Osteoblast (primary cell): Measurements from ENCODE around the gene ENTPD2. TPM values are rescaled to one million over a fixed set of nuclear protein-coding genes. Genes with fewer than 3 reads are reported as not detected.

Experiments used
- DNase-seq: peaks from one replicate; pipeline ENCODE4 v3.0.0; 2011; ENCODE audit warnings: low spot score, mixed read lengths; ENCODE audit not compliant: insufficient read length; ENCODE audit errors: missing footprints
- H2AFZ ChIP-seq: 2 replicates; pipeline ENCODE4 v1.6.0; 2011; ENCODE audit warnings: mild to moderate bottlenecking, low read length
- H3K27ac ChIP-seq: 2 replicates; pipeline ENCODE4 v1.5.1; 2011; ENCODE audit warnings: mild to moderate bottlenecking, low read depth, low read length, moderate library complexity
- H3K27me3 ChIP-seq: 2 replicates; pipeline ENCODE4 v1.6.0; 2012; ENCODE audit warnings: mild to moderate bottlenecking, control low read depth, inconsistent platforms, low read length, moderate library complexity; ENCODE audit not compliant: insufficient read depth
- H3K36me3 ChIP-seq: 2 replicates; pipeline ENCODE4 v1.5.1; 2011; ENCODE audit warnings: mild to moderate bottlenecking, low read length, control low read depth, moderate library complexity; ENCODE audit not compliant: insufficient read depth
- H3K4me1 ChIP-seq: 2 replicates; pipeline ENCODE4 v1.5.1; 2011; ENCODE audit warnings: mild to moderate bottlenecking, low read length, control low read depth, moderate library complexity; ENCODE audit not compliant: insufficient read depth
- H3K4me2 ChIP-seq: 2 replicates; pipeline ENCODE4 v1.6.0; 2011; ENCODE audit warnings: mild to moderate bottlenecking, low read length; ENCODE audit not compliant: insufficient read depth
- H3K4me3 ChIP-seq: fragments of 200-600 bp; sonication (generic); 3 replicates; pipeline ENCODE4 v1.5.1; 2012; ENCODE audit warnings: mild to moderate bottlenecking, low read length, inconsistent platforms; ENCODE audit not compliant: insufficient read depth
- H3K79me2 ChIP-seq: 2 replicates; pipeline ENCODE4 v1.6.0; 2012; ENCODE audit warnings: mild to moderate bottlenecking, low read length, control low read depth, inconsistent platforms; ENCODE audit not compliant: insufficient read depth
- H3K9me3 ChIP-seq: 2 replicates; pipeline ENCODE4 v1.5.1; 2011; ENCODE audit warnings: low read depth, low read length, control low read depth
- H4K20me1 ChIP-seq: 2 replicates; pipeline ENCODE4 v1.6.0; 2012; ENCODE audit warnings: mild to moderate bottlenecking, low read length, control low read depth; ENCODE audit not compliant: insufficient read depth
- CTCF ChIP-seq: IDR thresholded peaks from 2 replicates; pipeline ENCODE4 v1.5.1; 2011; ENCODE audit warnings: mild to moderate bottlenecking, low read depth, low read length, moderate library complexity; ENCODE audit errors: extremely low read depth
- total RNA-seq: library from RNA; depleted of rRNA; stranded (reverse); fragments of >200 nt; gene quantifications from 2 replicates; pipeline ENCODE4 v1.2.3, GENCODE V29; 2012

ENTPD2 gene
- total RNA-seq, 1 donor = not detected

GRCh38 chr9:137017071-137017470 lies 36.8 kb downstream of the ENTPD2 start:
- H3K4me1 ChIP-seq = no peaks in the 10 kb centered on the region
- H3K4me2 ChIP-seq = no peak overlapping the region
- H4K20me1 ChIP-seq = peaks cover under 1% of the 10 kb centered on the region
- no peaks in the 10 kb centered on the region for H3K9me3 ChIP-seq
- no peak overlapping the region for H2AFZ ChIP-seq
- no peak overlapping the region for H3K4me3 ChIP-seq
- no peaks in the 10 kb centered on the region for H3K79me2 ChIP-seq
- H3K27me3 ChIP-seq = no peaks in the 10 kb centered on the region
- H3K27ac ChIP-seq = no peak overlapping the region
- TF ChIP-seq CTCF = no peak
- no peaks in the 10 kb centered on the region for H3K36me3 ChIP-seq
- DNase-seq = no peak

- Histone ChIP-seq H3K4me3 (no peak overlapping the region), H3K27ac (no peak overlapping the region), H3K4me1 (no peaks in the 10 kb centered on the region), H3K4me2 (no peak overlapping the region), H3K36me3 (no peaks in the 10 kb centered on the region), H3K27me3 (no peaks in the 10 kb centered on the region), H4K20me1 (no peaks in the 10 kb centered on the region), H3K79me2 (no peaks in the 10 kb centered on the region), H2AFZ (no peak overlapping the region), H3K9me3 (no peaks in the 10 kb centered on the region)
- no peak for DNase-seq
- TF ChIP-seq CTCF = no peak
Observed at GRCh38 chr9:137016436-137016835, 37.4 kb downstream of the ENTPD2 start.

GRCh38 chr9:137015976-137016375 lies 37.9 kb downstream of the ENTPD2 start:
- no peaks in the 10 kb centered on the region for H3K36me3 ChIP-seq
- H3K27ac ChIP-seq = no peak overlapping the region
- no peak overlapping the region for H2AFZ ChIP-seq
- H4K20me1 ChIP-seq = no peaks in the 10 kb centered on the region
- H3K4me1 ChIP-seq = no peaks in the 10 kb centered on the region
- no peaks in the 10 kb centered on the region for H3K79me2 ChIP-seq
- H3K4me2 ChIP-seq = no peak overlapping the region
- no peak for DNase-seq
- no peak overlapping the region for H3K4me3 ChIP-seq
- TF ChIP-seq CTCF = no peak
- H3K27me3 ChIP-seq = no peaks in the 10 kb centered on the region
- H3K9me3 ChIP-seq = no peaks in the 10 kb centered on the region

GRCh38 chr9:137015540-137015930 lies 38.3 kb downstream of the ENTPD2 start:
- no peaks in the 10 kb centered on the region for H3K9me3 ChIP-seq
- H2AFZ ChIP-seq = no peak overlapping the region
- H3K79me2 ChIP-seq = no peaks in the 10 kb centered on the region
- no peak overlapping the region for H3K4me3 ChIP-seq
- DNase-seq = no peak
- no peaks in the 10 kb centered on the region for H3K36me3 ChIP-seq
- no peaks in the 10 kb centered on the region for H3K4me1 ChIP-seq
- no peaks in the 10 kb centered on the region for H4K20me1 ChIP-seq
- H3K27ac ChIP-seq = no peak overlapping the region
- H3K4me2 ChIP-seq = no peak overlapping the region
- no peak for TF ChIP-seq CTCF
- no peaks in the 10 kb centered on the region for H3K27me3 ChIP-seq
